IMR-90 (cell line): ENCODE data around the gene GALM.

Experiments used
- BHLHE40 ChIP-seq: fragments of 150-350 bp; IDR thresholded peaks from 2 replicates; pipeline ENCODE4 v1.6.1; 2016; ENCODE audit warnings: mild to moderate bottlenecking, low read depth, low read length
- CEBPB ChIP-seq: IDR thresholded peaks from 2 replicates; pipeline ENCODE4 v1.6.1; 2012; ENCODE audit warnings: low read depth, low read length, improper control_type of control experiment
- CTCF ChIP-seq: conservative IDR thresholded peaks from 2 replicates; pipeline ENCODE4 v1.5.1; 2012; ENCODE audit warnings: mild to moderate bottlenecking, low read depth, low read length, improper control_type of control experiment
- POLR2A ChIP-seq: IDR thresholded peaks from 2 replicates; pipeline ENCODE4 v1.6.1; 2012; ENCODE audit warnings: mild to moderate bottlenecking, low read depth, low read length
- RAD21 ChIP-seq: IDR thresholded peaks from 2 replicates; pipeline ENCODE4 v1.6.1; 2012; ENCODE audit warnings: low read length, improper control_type of control experiment
- SMC3 ChIP-seq: fragments of 150-350 bp; IDR thresholded peaks from 2 replicates; pipeline ENCODE4 v1.6.1; 2016; ENCODE audit warnings: low read depth, mild to moderate bottlenecking, antibody characterized with exemption, low read length, moderate library complexity
- TF ChIP-seq, protein P1 (sequence below): fragments of 150-350 bp; IDR thresholded peaks from 2 replicates; pipeline ENCODE4 v1.6.1; 2016; ENCODE audit warnings: low read depth, mild to moderate bottlenecking, low read length, moderate library complexity, borderline replicate concordance
- TF ChIP-seq, protein P2 (sequence below): fragments of 150-350 bp; IDR thresholded peaks from 2 replicates; pipeline ENCODE4 v1.6.1; 2017; ENCODE audit warnings: mild to moderate bottlenecking, antibody characterized with exemption, low read length, low read depth

DNA sequence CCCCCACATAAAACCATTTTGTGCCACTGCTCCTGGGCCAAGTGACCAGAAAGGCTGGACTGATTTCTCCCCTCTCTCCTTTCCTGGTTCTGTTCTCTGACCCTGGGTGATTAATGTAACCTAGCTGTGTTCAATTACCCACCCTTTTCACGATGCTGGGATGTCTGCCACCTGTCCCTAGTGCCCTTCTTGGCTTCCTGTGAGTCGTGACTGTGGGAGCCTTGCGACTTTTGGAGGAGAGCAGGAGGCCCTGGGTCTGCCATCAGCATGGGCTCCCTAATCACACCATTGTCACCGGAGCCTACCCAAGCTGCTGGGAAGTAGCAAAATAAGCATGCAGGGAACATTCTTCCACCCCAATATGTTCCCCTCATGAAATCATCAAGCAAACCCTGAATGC is 47.0 kb downstream of the GALM start:
- TF ChIP-seq CTCF (no peak), CEBPB (no peak), RAD21 (no peak), POLR2A (no peak), SMC3 (no peak), BHLHE40 (no peak)
- TF ChIP-seq, protein P1, sequence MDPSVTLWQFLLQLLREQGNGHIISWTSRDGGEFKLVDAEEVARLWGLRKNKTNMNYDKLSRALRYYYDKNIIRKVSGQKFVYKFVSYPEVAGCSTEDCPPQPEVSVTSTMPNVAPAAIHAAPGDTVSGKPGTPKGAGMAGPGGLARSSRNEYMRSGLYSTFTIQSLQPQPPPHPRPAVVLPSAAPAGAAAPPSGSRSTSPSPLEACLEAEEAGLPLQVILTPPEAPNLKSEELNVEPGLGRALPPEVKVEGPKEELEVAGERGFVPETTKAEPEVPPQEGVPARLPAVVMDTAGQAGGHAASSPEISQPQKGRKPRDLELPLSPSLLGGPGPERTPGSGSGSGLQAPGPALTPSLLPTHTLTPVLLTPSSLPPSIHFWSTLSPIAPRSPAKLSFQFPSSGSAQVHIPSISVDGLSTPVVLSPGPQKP, result no peak
- TF ChIP-seq, protein P2, sequence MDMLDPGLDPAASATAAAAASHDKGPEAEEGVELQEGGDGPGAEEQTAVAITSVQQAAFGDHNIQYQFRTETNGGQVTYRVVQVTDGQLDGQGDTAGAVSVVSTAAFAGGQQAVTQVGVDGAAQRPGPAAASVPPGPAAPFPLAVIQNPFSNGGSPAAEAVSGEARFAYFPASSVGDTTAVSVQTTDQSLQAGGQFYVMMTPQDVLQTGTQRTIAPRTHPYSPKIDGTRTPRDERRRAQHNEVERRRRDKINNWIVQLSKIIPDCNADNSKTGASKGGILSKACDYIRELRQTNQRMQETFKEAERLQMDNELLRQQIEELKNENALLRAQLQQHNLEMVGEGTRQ, result no peak
